ENCODE results near the gene GMPR2.

GMPR2 gene

GRCh38 chr14:24273422-24273998, 40.8 kb downstream of the GMPR2 start:
- H3K14ac ChIP-seq (ENCODE audit: low read length) = no peak overlapping the region
- H3K79me2 ChIP-seq (ENCODE audit: control insufficient read depth, insufficient read depth, low read length, poor library complexity) = peaks cover 2% of the 10 kb centered on the region
- peaks cover 9 to 13% of the 10 kb centered on the region in 2 experiments for H3K36me3 ChIP-seq (ENCODE audit: control insufficient read depth in 1 of 2, insufficient read depth in 2 of 2, low read length in 2 of 2)
- no peak overlapping the region for H3K23ac ChIP-seq (ENCODE audit: low read length)
- H2BK12ac ChIP-seq (ENCODE audit: low read length) = no peak overlapping the region
- H2BK120ac ChIP-seq (ENCODE audit: insufficient read depth, low read length, poor library complexity) = no peak overlapping the region
- H3K18ac ChIP-seq (ENCODE audit: low read length) = no peak overlapping the region
- H4K8ac ChIP-seq (ENCODE audit: low read depth, low read length) = no peak overlapping the region
- H4K12ac ChIP-seq (ENCODE audit: low read depth, low read length) = no peak overlapping the region
- H2AFZ ChIP-seq (ENCODE audit: insufficient read depth, low read length, poor library complexity) = no peak overlapping the region
- no peak overlapping the region for H2AK5ac ChIP-seq (ENCODE audit: low read length)
- H3K79me1 ChIP-seq (ENCODE audit: low read length) = peaks cover 5% of the 10 kb centered on the region
- no peak overlapping the region for H3K4me2 ChIP-seq (ENCODE audit: low read length)
- no peak overlapping the region for H3K27ac ChIP-seq (ENCODE audit: low read depth, low read length)
- no peaks in the 10 kb centered on the region for H3K27me3 ChIP-seq (ENCODE audit: insufficient read depth, low read length)
- H3K4me3 ChIP-seq (ENCODE audit: low read depth, low read length) = no peak overlapping the region
- H3K9me3 ChIP-seq (ENCODE audit: insufficient read depth, low read depth, low read length) = no peaks in the 10 kb centered on the region
- DNase-seq = no peak
- no peak overlapping the region for H2BK5ac ChIP-seq (ENCODE audit: low read depth, low read length, poor library complexity)
- WGBS (ENCODE audit: extremely low coverage, insufficient coverage, insufficient read length) = no CpG with 5 or more reads among the region's 3 CpGs
- H3K4me1 ChIP-seq (ENCODE audit: control insufficient read depth in 1 of 2, insufficient read depth in 2 of 2, low read length in 2 of 2) = peaks cover 0 to 5% of the 10 kb centered on the region in 2 experiments
- no peak overlapping the region for H3K4ac ChIP-seq (ENCODE audit: low read depth, low read length)
- H3K9ac ChIP-seq (ENCODE audit: low read length) = no peak overlapping the region
- no peak overlapping the region for H4K91ac ChIP-seq (ENCODE audit: low read depth, low read length)

GRCh38 chr14:24274101-24274543, 41.4 kb downstream of the GMPR2 start:
- H3K23ac ChIP-seq (ENCODE audit: low read length) = no peak overlapping the region
- H3K27me3 ChIP-seq (ENCODE audit: insufficient read depth, low read length) = no peaks in the 10 kb centered on the region
- H3K18ac ChIP-seq (ENCODE audit: low read length) = no peak overlapping the region
- WGBS (ENCODE audit: extremely low coverage, insufficient coverage, insufficient read length) = no CpG with 5 or more reads among the region's 3 CpGs
- peaks cover 5% of the 10 kb centered on the region for H3K79me1 ChIP-seq (ENCODE audit: low read length)
- H4K12ac ChIP-seq (ENCODE audit: low read depth, low read length) = no peak overlapping the region
- no peak overlapping the region for H3K9ac ChIP-seq (ENCODE audit: low read length)
- DNase-seq = peak in 1 of 2 donors; percentile 40
- no peak overlapping the region for H4K8ac ChIP-seq (ENCODE audit: low read depth, low read length)
- no peak overlapping the region for H3K4me3 ChIP-seq (ENCODE audit: low read depth, low read length)
- no peak overlapping the region for H3K14ac ChIP-seq (ENCODE audit: low read length)
- H3K27ac ChIP-seq (ENCODE audit: low read depth, low read length) = no peak overlapping the region
- H2AK5ac ChIP-seq (ENCODE audit: low read length) = no peak overlapping the region
- H3K9me3 ChIP-seq (ENCODE audit: insufficient read depth, low read depth, low read length) = no peaks in the 10 kb centered on the region
- no peak overlapping the region for H2BK120ac ChIP-seq (ENCODE audit: insufficient read depth, low read length, poor library complexity)
- no peak overlapping the region for H2AFZ ChIP-seq (ENCODE audit: insufficient read depth, low read length, poor library complexity)
- H4K91ac ChIP-seq (ENCODE audit: low read depth, low read length) = no peak overlapping the region
- peaks cover 2% of the 10 kb centered on the region for H3K79me2 ChIP-seq (ENCODE audit: control insufficient read depth, insufficient read depth, low read length, poor library complexity)
- no peak overlapping the region for H3K4me2 ChIP-seq (ENCODE audit: low read length)
- no peak overlapping the region for H3K4ac ChIP-seq (ENCODE audit: low read depth, low read length)
- no peak overlapping the region for H2BK5ac ChIP-seq (ENCODE audit: low read depth, low read length, poor library complexity)
- H3K36me3 ChIP-seq (ENCODE audit: control insufficient read depth in 1 of 2, insufficient read depth in 2 of 2, low read length in 2 of 2) = peaks cover 7 to 8% of the 10 kb centered on the region in 2 experiments
- H3K4me1 ChIP-seq (ENCODE audit: control insufficient read depth in 1 of 2, insufficient read depth in 2 of 2, low read length in 2 of 2) = peaks cover 2 to 7% of the 10 kb centered on the region in 2 experiments
- H2BK12ac ChIP-seq (ENCODE audit: low read length) = no peak overlapping the region

GRCh38 chr14:24277071-24277470, 44.3 kb downstream of the GMPR2 start:
- no peak overlapping the region for H3K9ac ChIP-seq (ENCODE audit: low read length)
- no peak overlapping the region for H3K18ac ChIP-seq (ENCODE audit: low read length)
- no CpG with 5 or more reads among the region's 6 CpGs for WGBS (ENCODE audit: extremely low coverage, insufficient coverage, insufficient read length)
- no peak overlapping the region for H2BK12ac ChIP-seq (ENCODE audit: low read length)
- no peak overlapping the region for H2BK120ac ChIP-seq (ENCODE audit: insufficient read depth, low read length, poor library complexity)
- no peak overlapping the region for H3K4me2 ChIP-seq (ENCODE audit: low read length)
- H3K4me1 ChIP-seq (ENCODE audit: control insufficient read depth in 1 of 2, insufficient read depth in 2 of 2, low read length in 2 of 2) = peaks cover 4 to 5% of the 10 kb centered on the region in 2 experiments
- no peak overlapping the region for H3K14ac ChIP-seq (ENCODE audit: low read length)
- no peak overlapping the region for H3K4me3 ChIP-seq (ENCODE audit: low read depth, low read length)
- no peaks in the 10 kb centered on the region for H3K9me3 ChIP-seq (ENCODE audit: insufficient read depth, low read depth, low read length)
- H2AK5ac ChIP-seq (ENCODE audit: low read length) = no peak overlapping the region
- H3K27me3 ChIP-seq (ENCODE audit: insufficient read depth, low read length) = no peaks in the 10 kb centered on the region
- H2AFZ ChIP-seq (ENCODE audit: insufficient read depth, low read length, poor library complexity) = no peak overlapping the region
- no peak overlapping the region for H2BK5ac ChIP-seq (ENCODE audit: low read depth, low read length, poor library complexity)
- no peak overlapping the region for H3K4ac ChIP-seq (ENCODE audit: low read depth, low read length)
- no peak for DNase-seq
- H3K36me3 ChIP-seq (ENCODE audit: control insufficient read depth in 1 of 2, insufficient read depth in 2 of 2, low read length in 2 of 2) = no peaks in the 10 kb centered on the region
- no peak overlapping the region for H3K23ac ChIP-seq (ENCODE audit: low read length)
- H4K8ac ChIP-seq (ENCODE audit: low read depth, low read length) = no peak overlapping the region
- no peak overlapping the region for H4K91ac ChIP-seq (ENCODE audit: low read depth, low read length)
- H3K79me1 ChIP-seq (ENCODE audit: low read length) = no peaks in the 10 kb centered on the region
- no peak overlapping the region for H3K27ac ChIP-seq (ENCODE audit: low read depth, low read length)
- no peaks in the 10 kb centered on the region for H3K79me2 ChIP-seq (ENCODE audit: control insufficient read depth, insufficient read depth, low read length, poor library complexity)
- no peak overlapping the region for H4K12ac ChIP-seq (ENCODE audit: low read depth, low read length)

- peak in 1 of 2 donors; percentile 12 for DNase-seq
- no CpG with 5 or more reads among the region's 11 CpGs for WGBS (ENCODE audit: extremely low coverage, insufficient coverage, insufficient read length)
These were observed 45.0 kb downstream of the GMPR2 start for GRCh38 chr14:24277606-24278321.

More at GRCh38 chr14:24277606-24278321, 45.0 kb downstream of the GMPR2 start:
- H4K12ac ChIP-seq (ENCODE audit: low read depth, low read length) = no peak overlapping the region
- H3K9ac ChIP-seq (ENCODE audit: low read length) = no peak overlapping the region
- H3K18ac ChIP-seq (ENCODE audit: low read length) = no peak overlapping the region
- no peak overlapping the region for H3K23ac ChIP-seq (ENCODE audit: low read length)
- H3K79me1 ChIP-seq (ENCODE audit: low read length) = no peaks in the 10 kb centered on the region
- H3K4me2 ChIP-seq (ENCODE audit: low read length) = no peak overlapping the region
- H3K4ac ChIP-seq (ENCODE audit: low read depth, low read length) = no peak overlapping the region
- H2BK120ac ChIP-seq (ENCODE audit: insufficient read depth, low read length, poor library complexity) = no peak overlapping the region
- H3K79me2 ChIP-seq (ENCODE audit: control insufficient read depth, insufficient read depth, low read length, poor library complexity) = no peaks in the 10 kb centered on the region
- no peak overlapping the region for H2BK5ac ChIP-seq (ENCODE audit: low read depth, low read length, poor library complexity)
- H2AFZ ChIP-seq (ENCODE audit: insufficient read depth, low read length, poor library complexity) = no peak overlapping the region
- no peaks in the 10 kb centered on the region for H3K27me3 ChIP-seq (ENCODE audit: insufficient read depth, low read length)
- no peak overlapping the region for H3K4me3 ChIP-seq (ENCODE audit: low read depth, low read length)
- H4K91ac ChIP-seq (ENCODE audit: low read depth, low read length) = no peak overlapping the region
- no peaks in the 10 kb centered on the region for H3K9me3 ChIP-seq (ENCODE audit: insufficient read depth, low read depth, low read length)
- H2AK5ac ChIP-seq (ENCODE audit: low read length) = no peak overlapping the region
- H3K36me3 ChIP-seq (ENCODE audit: control insufficient read depth in 1 of 2, insufficient read depth in 2 of 2, low read length in 2 of 2) = no peaks in the 10 kb centered on the region
- H4K8ac ChIP-seq (ENCODE audit: low read depth, low read length) = no peak overlapping the region
- peaks cover 4 to 5% of the 10 kb centered on the region in 2 experiments for H3K4me1 ChIP-seq (ENCODE audit: control insufficient read depth in 1 of 2, insufficient read depth in 2 of 2, low read length in 2 of 2)
- no peak overlapping the region for H3K14ac ChIP-seq (ENCODE audit: low read length)
- no peak overlapping the region for H2BK12ac ChIP-seq (ENCODE audit: low read length)
- H3K27ac ChIP-seq (ENCODE audit: low read depth, low read length) = no peak overlapping the region

All from trophoblast cell (in vitro differentiated cells and primary cell).